AG20443 (cell line): ENCODE data around the gene COPS9.

Experiments
- DNase-seq: peaks from one replicate; pipeline ENCODE4 v3.0.0; 2012; ENCODE audit warnings: low spot score, mixed read lengths

The COPS9 gene

DNA sequence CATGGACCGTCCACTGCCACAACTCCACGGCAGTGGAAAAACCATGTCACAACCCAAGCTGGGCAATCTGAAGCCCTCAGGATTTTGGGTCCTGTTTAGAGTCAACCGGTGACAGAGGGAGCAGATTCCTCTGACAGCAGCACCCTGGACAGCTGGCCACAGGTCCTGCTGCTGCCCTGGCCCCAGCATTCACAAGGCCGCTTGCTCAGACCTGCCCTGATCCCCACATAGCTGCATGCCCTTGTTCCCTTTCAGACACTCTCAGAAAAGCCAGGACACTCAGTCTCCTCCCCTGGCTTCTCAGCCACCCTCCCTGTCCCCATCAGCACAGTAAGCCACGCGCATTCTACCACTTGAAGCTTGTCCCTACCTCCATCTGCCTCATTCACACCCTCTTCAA is 1.6 kb downstream of the COPS9 start:
- no peak for DNase-seq

DNA sequence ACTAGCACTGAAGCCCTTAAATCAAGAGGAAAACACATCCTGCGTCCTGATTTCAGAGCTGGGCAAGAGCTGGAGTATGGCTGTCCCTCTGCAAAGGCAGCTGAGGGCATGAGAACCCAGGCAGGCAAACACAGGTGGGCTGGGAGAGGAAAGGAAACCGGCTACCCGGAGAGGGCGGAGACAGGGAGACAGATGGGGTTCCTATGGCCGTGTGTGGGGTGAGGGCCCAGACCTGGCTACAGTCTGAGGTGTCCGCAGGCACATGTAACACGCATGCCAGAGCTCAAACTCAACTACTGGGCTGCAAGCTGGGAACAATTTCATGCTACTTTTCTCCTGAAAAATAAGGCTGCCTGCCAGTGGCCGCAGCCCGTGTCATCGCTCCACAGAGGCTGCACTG is 2.7 kb downstream of the COPS9 start:
- no peak for DNase-seq

DNA sequence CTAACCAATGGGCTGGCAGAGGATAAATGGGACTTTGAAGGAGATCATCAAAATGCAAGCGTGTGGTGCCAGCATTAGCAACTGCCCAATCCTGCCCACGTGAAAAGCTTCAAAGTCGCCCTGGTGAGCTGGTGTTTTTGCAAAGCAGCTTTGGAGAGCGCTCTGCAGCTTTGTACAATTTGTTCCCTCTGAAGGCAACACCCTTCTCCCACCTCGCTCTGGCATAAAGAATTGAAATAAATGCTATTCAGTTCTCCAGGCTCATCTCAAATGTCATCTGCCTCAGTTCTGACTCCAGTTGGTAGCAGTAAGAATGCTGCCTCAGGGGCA is 3.5 kb downstream of the COPS9 start:
- no peak for DNase-seq

DNA sequence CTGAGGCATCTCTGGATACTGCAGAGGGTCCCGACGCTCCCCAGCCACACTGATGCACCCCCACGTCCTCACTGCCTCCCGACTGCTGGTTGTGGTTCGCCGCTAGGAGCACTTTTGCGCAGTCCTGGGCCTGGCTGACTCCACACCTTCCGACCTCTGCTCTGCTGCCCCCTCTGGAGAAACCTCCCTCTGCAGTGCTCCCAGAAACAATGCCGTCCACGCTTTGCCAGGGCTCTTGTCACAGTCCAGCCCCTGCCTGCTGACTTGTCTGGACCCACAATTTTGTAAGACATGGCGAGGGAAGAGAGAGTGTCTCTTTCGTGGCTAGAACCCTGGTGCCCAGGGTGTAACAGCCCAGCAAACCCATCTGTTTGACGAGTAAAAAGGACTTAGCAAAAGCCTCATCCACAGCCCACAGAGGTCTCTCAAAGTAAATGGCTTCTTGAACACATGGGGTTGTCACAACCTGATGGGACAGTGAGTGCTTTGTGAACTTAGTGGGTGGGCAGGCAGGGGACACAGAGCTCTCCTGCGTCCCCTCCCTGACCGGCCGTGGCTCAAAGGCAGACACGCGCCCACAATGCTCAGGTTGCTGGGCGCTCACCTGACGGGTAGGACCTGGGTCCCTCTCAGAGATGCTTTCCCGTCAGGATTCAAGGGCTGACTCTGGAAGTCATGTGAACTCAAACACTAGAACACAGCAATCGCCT is 4.0 kb downstream of the COPS9 start:
- no peak for DNase-seq

DNA sequence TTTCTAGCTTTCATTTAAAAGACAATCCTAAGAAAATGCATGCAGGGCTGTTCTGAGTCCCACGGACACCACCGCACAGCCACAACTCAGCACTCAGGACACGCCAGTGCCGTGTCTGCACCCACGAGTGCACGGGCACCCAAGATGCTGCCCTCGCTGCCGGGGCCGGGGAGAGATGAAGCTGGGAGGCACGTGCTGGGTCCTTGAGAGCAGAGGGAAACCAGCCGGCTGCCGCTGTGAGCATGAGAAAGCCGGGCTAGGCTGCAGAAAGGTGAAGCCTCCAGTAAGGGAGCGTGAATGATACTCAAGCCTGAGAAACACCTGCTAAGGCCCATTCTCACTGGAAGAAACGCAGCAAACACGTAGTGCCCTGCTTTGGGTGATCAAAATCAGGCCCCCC is 4.8 kb downstream of the COPS9 start:
- DNase-seq: no peak

DNA sequence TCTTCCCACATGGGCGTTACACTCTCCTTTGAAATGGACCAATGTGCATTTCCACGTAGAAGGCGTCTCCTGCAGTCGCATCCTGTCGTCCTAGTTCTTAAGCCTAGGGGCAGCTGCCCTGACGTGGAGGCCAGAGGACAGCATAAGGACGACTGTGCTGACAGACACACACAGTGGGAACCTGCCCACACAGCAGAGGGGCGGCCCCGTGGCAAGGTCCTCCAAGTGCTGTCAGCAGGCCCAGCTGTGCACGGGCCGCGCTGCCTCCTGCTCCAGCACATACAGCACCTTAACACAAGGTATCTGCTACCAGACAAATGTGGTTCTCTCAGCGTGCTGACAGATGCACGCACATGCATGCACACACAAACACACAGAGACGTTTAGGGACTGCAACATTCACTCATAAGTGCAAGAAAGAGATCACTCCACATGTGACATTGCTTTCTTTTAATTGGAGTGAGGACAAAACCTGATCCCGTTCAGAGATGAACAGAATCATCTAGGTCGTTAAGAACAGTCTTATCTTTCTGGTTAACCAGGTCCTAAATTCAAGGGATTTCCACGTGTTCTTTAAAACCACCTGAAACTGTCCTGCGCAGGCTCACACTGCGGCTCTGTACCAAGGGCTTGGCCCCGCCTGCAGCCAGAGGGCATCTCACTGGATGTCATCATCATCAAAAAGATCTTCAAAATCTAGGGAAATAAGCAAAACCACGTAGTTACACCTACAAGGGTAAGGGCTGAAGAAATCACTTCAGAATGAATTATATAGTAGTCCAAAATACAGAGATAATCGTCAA is 5.5 kb downstream of the COPS9 start:
- no peak for DNase-seq

DNA sequence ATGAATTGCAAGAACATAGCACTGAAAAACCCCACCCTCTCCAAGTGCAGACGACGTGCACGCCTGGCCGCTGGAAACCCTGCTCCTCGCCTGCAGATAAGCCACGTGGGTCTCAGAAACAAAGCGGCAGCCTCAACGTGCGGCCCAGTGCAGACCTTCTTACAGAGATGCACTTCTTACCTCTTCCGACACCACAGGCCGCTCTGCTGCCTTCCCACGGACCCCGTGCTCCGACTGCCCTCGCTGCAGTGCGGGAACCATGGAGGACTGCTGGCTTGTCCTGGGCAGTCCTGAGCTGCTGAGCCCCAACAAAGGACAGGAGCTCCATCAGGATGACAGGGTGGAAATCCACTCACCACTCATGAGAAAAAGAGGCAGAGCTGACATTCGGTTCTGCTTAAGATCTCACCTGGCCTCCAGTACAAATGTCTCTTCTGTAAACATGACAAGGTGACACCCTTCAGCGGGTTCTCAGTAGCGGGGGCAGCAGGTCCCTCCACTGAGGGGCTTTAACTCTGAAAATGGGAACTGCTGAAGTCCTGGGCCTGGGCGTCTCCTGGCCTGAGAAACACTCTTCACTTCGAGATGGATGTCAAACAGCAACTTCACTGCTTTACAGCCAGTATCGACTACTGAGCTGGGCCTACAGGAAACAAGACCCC is 6.2 kb downstream of the COPS9 start:
- no peak for DNase-seq

DNA sequence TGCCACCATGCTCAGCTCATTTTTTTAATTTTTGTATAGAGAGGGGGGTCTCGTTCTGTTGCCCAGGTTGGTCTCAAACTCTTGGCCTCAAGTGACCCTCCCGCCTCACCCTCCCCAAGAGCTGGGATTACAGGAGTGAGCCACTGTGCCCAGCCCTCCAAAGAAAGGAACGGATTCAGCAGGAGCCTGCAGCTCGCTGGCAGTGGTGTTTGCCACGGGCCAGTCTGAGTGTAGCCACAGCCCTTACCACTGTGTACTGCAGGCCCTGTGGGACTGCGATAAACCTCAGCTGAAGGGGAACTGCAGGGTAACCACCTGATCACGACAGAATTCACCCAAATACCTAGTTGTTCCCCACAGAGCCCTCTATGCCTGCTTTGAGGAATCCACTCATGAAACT is 6.8 kb downstream of the COPS9 start:
- DNase-seq: no peak

DNA sequence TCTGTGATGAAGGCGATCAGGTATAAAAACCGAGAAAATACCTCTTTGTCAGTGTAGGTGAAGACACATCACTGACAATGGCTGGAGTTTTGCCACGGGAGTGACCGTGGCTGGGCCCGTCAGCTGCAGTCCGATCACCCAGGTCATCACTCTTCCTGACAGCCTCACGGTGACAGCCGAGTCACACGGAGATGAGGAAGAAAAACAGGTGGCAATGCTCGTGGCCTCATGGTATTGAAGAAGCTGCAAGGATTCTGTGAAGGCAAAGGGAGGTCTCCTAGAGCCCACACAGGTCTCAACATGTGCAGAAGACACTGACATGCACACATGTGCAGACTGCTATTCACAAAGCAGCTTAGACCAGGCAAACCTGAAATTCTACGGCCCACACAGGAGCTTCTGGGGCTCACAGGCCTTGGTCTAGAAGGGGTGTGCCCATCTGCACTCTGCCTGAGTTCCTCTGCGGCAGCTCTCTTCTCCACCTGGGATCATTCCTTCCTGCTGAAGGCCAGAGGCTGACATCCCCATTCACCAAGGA is 7.4 kb downstream of the COPS9 start:
- DNase-seq: no peak

DNA sequence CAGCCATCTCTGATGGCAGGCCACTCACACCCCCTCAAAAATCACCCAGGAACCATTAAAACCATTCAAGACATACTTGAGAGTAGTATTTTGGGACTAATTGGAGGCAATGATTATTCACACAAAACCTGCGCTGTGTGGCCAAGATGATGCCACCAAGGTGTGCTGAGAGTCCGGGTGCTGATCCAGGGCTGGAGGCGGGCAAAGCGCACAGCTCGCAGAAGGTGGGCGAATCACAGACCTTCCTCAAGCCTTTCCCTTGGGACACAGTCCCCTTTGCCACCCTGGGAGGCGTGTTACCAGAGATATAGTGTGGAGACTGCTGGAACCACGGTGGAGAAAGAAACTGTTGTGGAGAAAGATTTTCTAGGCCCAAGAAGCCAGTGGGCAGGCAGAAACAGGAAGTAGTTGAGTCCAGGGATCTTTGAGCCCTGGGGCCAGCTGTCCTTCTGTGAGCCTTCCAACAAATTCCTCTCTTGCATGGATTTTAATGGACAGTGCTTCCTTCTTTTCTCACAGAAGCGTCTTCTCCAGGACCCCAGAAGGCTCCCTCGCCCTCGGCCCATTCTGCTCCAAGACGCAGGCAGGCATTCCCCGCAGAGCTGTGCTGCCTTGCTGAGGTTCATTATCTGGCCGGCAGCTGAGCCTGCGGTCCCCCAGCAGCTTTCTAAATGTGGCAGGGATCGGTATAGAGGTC is 8.0 kb downstream of the COPS9 start:
- DNase-seq: no peak

DNA sequence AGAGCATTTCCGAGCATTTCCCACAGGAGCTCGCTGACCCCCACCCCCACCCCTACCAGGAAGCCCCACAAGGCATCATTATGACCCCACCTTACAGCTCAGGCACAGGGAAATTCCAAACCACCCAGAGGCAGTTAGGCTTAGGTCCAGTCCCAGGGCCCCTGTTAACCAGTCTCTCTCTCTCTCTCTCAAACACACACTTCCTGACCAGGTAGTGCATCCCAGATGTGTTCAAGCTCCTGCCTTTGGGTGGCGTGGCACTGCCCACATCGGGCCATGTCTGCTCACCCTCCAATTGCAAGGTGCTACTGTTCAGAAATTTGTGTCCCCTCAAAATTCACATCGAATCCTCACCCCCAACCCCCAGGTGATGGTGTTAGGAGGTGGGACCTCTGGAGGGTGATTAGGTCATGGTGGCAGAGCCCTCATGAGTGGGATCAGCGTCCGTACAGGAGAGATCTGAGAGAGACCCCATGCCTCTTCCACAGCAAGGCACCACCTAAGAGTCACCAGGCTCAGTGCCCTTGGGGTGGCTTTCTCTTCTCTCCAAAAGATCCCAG is 8.8 kb downstream of the COPS9 start:
- no peak for DNase-seq

DNA sequence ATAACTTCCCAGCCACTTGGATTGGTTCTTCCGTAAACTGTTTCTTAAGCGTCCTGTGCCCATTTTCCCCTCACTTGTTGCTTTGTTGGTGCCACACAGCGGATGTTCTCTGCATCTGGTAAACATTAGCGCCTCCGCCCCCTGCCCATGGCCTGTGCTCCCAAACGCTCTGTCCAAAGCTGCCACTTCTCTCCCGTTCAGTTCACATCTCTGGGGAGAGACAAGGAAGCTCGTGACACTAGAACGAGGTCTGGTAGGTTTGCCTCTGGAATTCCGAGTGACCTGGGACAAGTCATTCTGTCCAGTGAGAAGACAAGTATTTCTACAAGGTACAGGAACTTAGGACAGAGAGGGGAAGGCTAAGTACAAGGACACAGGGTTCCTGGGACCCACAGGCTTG is 9.4 kb downstream of the COPS9 start:
- DNase-seq: no peak

DNA sequence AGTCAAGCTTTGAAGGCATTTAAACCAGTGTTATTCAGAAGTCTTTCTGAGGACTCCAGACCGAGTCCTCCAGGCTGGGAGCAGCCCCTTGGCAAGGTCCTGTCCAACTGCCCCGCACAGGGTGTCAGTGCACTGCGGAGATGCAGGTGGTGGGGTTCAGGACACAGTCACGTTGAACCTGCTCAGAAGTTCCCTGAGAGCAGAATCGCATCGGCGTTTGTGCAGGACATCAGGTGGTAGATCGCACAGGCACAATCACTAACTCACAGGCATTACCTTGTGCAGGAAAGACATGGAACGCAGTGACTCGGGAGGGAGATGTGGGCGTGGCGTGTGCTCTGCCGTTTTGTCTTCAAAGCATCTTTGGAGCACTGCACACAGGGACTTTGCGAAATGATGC is 10.4 kb downstream of the COPS9 start:
- DNase-seq: no peak

DNA sequence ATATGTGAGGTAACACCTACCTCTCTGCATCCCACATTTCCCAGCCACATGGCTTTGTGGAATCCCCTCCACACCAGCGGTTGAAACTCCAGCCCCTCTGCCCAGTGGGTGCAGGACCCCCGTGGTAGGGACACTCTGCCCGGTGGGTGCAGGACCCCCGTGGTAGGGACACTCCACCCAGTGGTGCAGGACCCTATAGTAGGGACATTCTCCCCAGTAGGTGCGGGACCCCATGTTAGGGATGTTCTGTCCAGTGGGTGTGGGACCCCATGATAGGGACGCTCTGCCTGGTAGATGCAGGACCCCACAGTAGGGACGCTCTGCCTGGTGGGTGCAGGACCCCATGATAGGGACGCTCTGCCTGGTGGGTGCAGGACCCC is 11.5 kb downstream of the COPS9 start:
- DNase-seq: no peak

DNA sequence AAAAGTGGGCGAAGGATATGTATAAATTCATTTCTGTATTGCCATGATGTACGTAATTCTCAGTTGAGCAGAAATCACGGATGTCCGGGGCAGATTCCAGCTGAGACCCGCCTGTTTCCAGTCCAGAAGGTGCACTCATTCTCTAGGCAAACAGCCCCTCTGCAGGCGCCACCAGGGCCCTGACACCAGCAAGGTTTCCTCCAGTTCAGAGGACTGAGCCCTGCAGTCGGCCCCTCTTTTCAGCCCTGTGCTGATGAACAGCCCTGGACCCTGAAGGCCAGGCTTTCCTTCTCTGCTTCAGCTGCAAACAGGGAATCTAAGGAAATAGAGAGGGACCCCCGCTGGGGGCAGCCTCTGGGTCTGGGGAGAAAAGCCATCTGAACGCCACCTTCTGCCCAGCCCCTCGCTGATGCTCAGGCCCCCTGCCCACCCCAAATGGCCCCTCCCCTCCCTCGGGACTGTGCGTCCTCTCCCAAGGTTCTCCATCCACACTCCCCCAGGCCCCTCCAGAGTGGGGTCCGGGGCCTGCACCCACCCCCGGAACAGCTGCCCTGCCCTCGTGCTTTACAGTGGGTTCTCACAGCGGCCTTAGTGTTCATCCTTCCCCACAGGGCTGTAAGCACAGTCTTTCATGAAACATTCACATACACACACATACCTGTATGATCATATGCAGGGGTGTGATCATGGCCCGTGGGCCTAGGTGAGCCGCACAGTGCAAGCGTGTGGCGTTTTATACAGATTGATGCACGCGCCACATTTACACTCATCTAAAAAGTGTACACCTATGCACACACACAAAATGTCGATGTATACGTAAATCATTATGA is 12.1 kb downstream of the COPS9 start:
- no peak for DNase-seq

DNA sequence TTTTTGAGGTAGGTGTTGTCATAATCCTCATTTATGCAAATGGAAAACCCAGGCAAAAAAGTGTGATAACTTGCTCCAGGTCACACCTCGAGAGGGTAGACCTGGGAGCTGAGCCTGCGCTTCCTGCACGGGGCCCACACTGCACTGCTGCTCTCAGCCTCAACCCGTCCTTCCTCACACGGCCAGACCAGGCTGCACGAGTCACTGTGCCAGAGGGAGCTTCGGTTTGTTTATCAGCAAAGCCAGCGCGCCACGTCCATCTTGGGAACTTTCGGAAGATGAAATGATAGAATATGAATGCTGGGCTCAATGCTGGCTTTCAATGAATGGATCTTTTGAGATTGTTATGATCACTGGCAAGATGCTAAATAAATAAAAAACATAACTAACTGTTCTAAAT is 14.4 kb downstream of the COPS9 start:
- no peak for DNase-seq

DNA sequence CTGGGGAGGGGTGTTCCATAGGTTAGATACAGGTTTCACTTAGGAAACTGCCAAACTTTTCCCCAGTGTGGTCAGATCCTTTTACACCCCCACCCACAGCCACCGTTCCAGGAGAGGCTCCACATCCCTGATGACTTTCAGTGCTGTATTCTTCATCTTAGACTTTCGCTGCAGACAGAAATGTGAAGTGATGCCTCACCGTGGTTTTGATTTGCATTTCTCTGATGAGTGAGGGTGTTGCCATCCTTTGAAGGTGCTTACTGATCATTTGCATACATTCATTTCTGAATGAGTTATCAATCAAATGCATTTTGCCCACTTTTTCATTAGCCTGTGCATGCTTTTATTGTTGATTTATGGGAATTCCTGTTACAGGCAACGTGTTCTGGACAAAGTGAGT is 14.9 kb downstream of the COPS9 start:
- no peak for DNase-seq

DNA sequence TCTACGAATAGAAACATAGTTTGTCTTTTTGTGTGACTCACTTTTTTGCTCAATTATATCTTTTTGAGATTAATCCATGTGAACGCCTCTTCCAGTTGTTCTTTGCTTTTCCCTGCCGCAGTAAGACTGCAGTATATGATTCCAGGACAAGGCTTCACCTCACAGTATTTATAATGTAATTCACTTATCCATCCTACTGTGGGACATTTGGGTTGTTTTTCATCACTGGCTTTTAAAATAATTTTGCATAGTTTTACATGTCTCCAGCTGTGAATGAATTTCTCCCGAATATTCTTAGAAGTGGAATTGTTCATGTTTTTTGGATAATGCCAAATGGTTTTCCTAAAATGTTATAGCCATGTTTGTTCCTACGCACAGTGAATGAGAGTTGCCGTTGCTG is 21.9 kb downstream of the COPS9 start:
- no peak for DNase-seq

DNA sequence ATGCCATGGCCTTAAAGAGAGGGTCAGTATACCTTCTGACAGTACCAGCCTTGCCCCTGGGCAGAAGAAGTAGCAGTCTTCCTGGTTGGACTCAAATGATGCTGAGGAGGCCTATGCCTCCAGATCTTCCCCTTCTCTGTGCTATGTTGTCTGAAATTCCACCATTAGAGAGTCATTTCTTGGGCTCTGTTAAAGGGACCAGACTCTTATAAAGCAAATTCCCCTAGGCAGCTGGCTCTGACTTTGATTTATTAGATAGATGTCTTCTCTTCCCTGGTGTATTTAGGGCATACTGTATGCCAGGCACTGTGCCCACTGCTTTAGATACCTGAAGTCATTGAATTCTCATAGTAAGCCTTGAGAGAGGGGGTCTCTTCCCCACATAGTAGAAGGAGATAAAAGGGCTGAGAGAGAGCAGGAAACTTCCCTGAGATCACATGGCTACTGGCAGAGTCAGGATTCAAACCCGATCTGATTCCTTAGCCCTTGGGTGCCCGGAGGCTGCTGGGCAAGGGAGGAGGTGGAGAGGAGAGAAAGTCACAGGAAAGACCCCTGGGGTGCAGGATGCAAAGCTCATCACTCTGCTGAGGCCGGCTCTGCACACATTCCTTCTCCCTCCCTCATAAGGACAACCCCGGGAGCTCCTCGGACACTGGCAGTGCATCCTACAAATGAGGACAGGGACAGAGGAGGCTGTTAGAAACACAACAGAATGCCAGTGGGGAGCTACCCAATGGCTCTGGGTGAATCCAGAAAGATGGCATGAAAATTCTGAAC is 23.0 kb downstream of the COPS9 start:
- DNase-seq: no peak

DNA sequence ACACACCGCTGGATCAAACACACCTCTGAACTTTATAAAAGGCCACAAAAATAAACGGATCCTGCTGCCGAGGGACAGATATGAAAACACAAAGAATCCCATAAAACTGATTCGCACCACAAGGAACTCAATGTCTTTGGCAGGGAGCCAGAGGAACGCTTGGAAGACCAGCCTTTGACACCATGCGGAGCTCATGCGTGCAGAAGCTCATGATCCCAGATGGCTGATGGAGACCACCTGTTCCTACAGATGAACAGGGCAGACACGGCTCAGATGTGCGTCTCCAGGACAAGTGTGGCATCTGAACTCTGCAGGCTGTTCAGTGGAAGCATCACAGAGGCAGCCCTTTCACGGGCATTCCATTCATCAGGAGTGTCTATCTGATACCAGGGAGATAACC is 24.9 kb downstream of the COPS9 start:
- peak; percentile 9 for DNase-seq

DNA sequence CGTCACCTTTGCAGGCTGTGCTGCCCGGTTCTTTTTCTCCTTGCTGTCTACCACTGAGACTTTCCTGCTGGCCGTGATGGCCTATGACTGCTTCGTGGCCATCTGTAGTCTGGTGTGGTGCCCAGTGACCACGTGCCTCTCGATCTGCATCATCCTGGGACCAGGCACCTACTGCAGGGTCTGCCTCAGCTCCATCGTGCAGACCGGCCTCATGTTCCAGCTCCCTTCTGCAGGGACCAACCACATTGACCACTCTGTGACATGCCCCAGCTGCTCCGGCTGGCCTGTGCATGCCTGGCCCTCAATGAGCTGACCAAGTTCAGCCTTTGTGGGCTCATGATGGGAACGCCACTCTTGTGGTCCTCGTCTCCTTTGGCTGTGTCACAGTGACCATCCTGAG is 26.7 kb downstream of the COPS9 start:
- DNase-seq: peak; percentile 5
